ENCODE results near the gene RAB29.
"Not testable (repeated sequence)": the region's sequence is repeated elsewhere in the genome, so short reads cannot be mapped to it uniquely, and the experiment has no call there.

The RAB29 gene, protein sequence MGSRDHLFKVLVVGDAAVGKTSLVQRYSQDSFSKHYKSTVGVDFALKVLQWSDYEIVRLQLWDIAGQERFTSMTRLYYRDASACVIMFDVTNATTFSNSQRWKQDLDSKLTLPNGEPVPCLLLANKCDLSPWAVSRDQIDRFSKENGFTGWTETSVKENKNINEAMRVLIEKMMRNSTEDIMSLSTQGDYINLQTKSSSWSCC

GRCh38 chr1:205775015-205775716, at the start of gene RAB29:
Gene RAB29 (minus strand): TSS chr1:205775482. CDS start chr1:205774956, 526 bp downstream.
- TF ChIP-seq CTCF (IDR thresholded peaks at IDR 0.05; ENCODE audit: insufficient read depth, low read length, poor library complexity, severe bottlenecking) = no peak
- TF ChIP-seq EZH2phosphoT487 (conservative IDR thresholded peaks at IDR 0.05; ENCODE audit: low read length) = no peak
- Histone ChIP-seq H3K9me2 (replicated peaks; ENCODE audit: insufficient read depth, low read length) (no peaks in the 10 kb centered on the region), H3K4me3 (ENCODE audit: insufficient read depth, low read length, poor library complexity, severe bottlenecking) (peak within 1 kb of the TSS; percentile 82), H3K79me2 (ENCODE audit: insufficient read depth, low read length) (no peaks in the 10 kb centered on the region), H4K20me1 (ENCODE audit: low read depth, low read length) (no peaks in the 10 kb centered on the region), H3K9me3 (ENCODE audit: insufficient read depth, low read length) (no peaks in the 10 kb centered on the region), H3K9ac (ENCODE audit: low read length) (peak within 1 kb of the TSS; percentile 71), H3F3A (ENCODE audit: insufficient read depth) (no peaks in the 10 kb centered on the region), H3K27me3 (ENCODE audit: low read length) (no peaks in the 10 kb centered on the region), H3K4me2 (ENCODE audit: low read depth, low read length, poor library complexity, severe bottlenecking) (peak within 1 kb of the TSS; percentile 68), H3K36me3 (ENCODE audit: low read length) (no peaks in the 10 kb centered on the region), H3K27ac (ENCODE audit: low read depth, low read length) (peak within 1 kb of the TSS; percentile 21; the same call in 1 of the 2 replicates), H2AFZ (ENCODE audit: low read depth, low read length, severe bottlenecking) (peak within 1 kb of the TSS; percentile 68)

DNA sequence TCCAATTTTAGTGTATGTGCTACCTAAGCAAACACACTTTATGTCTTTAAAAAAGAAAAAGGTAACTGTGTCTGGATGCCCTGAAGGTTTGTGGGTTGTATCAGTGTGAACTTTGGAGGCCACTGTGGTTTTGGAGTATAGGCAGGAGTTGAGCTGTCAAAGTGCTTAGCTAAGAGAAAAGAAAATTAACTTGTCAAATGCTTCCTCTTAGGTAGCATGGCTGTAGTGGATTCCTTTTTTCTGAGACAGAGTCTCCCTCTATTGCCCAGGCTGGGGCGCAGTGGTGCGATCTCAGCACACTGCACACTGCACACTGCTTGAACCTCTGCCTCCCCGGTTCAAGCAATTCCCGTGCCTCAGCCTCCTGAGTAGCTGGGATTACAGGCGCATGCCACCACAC, 48.9 kb upstream of the RAB29 start:
- H3K36me3 ChIP-seq (ENCODE audit: low read length) = no peaks in the 10 kb centered on the region
- no peak overlapping the region for H2AFZ ChIP-seq (ENCODE audit: low read depth, low read length, severe bottlenecking)
- H3K4me2 ChIP-seq (ENCODE audit: low read depth, low read length, poor library complexity, severe bottlenecking) = peak overlapping the region; percentile 78
- H3K27ac ChIP-seq (ENCODE audit: low read depth, low read length) = peak overlapping the region; percentile 92
- peak overlapping the region; percentile 42 for H3K4me3 ChIP-seq (ENCODE audit: insufficient read depth, low read length, poor library complexity, severe bottlenecking)
- H3K9ac ChIP-seq (ENCODE audit: low read length) = peak overlapping the region; percentile 23; the same call in 1 of the 2 replicates
- H3K9me3 ChIP-seq (ENCODE audit: insufficient read depth, low read length) = no peaks in the 10 kb centered on the region
- peaks cover 16% of the 10 kb centered on the region for H3F3A ChIP-seq (ENCODE audit: insufficient read depth)
- no peaks in the 10 kb centered on the region for H4K20me1 ChIP-seq (ENCODE audit: low read depth, low read length)
- H3K27me3 ChIP-seq (ENCODE audit: low read length) = no peaks in the 10 kb centered on the region
- no peaks in the 10 kb centered on the region for H3K9me2 ChIP-seq (replicated peaks; ENCODE audit: insufficient read depth, low read length)
- no peaks in the 10 kb centered on the region for H3K79me2 ChIP-seq (ENCODE audit: insufficient read depth, low read length)
- TF ChIP-seq EZH2phosphoT487 (conservative IDR thresholded peaks at IDR 0.05; ENCODE audit: low read length) (no peak), CTCF (IDR thresholded peaks at IDR 0.05; ENCODE audit: insufficient read depth, low read length, poor library complexity, severe bottlenecking) (no peak)

- H3K9me3 ChIP-seq (ENCODE audit: insufficient read depth, low read length); H4K20me1 ChIP-seq (ENCODE audit: low read depth, low read length); H3K36me3 ChIP-seq (ENCODE audit: low read length); H3K27me3 ChIP-seq (ENCODE audit: low read length); H3K9me2 ChIP-seq (replicated peaks; ENCODE audit: insufficient read depth, low read length); H3K79me2 ChIP-seq (ENCODE audit: insufficient read depth, low read length); H2AFZ ChIP-seq (ENCODE audit: low read depth, low read length, severe bottlenecking): not testable (repeated sequence)
- peak overlapping the region; percentile 92 for H3K27ac ChIP-seq (ENCODE audit: low read depth, low read length)
- peak overlapping the region; percentile 78 for H3K4me2 ChIP-seq (ENCODE audit: low read depth, low read length, poor library complexity, severe bottlenecking)
- H3K9ac ChIP-seq (ENCODE audit: low read length) = peak overlapping the region; percentile 23; the same call in 1 of the 2 replicates
- H3F3A ChIP-seq (ENCODE audit: insufficient read depth) = peaks cover 16% of the 10 kb centered on the region
- peak overlapping the region; percentile 42 for H3K4me3 ChIP-seq (ENCODE audit: insufficient read depth, low read length, poor library complexity, severe bottlenecking)
These were observed 48.0 kb upstream of the RAB29 start for GRCh38 chr1:205823260-205823659.

- Histone ChIP-seq H2AFZ (ENCODE audit: low read depth, low read length, severe bottlenecking) (no peak overlapping the region), H3K9ac (ENCODE audit: low read length) (no peak overlapping the region), H3K36me3 (ENCODE audit: low read length) (no peaks in the 10 kb centered on the region), H4K20me1 (ENCODE audit: low read depth, low read length) (no peaks in the 10 kb centered on the region), H3K27ac (ENCODE audit: low read depth, low read length) (peak overlapping the region; percentile 92), H3K9me3 (ENCODE audit: insufficient read depth, low read length) (no peaks in the 10 kb centered on the region), H3K27me3 (ENCODE audit: low read length) (no peaks in the 10 kb centered on the region), H3F3A (ENCODE audit: insufficient read depth) (peaks cover 16% of the 10 kb centered on the region), H3K4me3 (ENCODE audit: insufficient read depth, low read length, poor library complexity, severe bottlenecking) (no peak overlapping the region), H3K4me2 (ENCODE audit: low read depth, low read length, poor library complexity, severe bottlenecking) (peak overlapping the region; percentile 78), H3K79me2 (ENCODE audit: insufficient read depth, low read length) (no peaks in the 10 kb centered on the region), H3K9me2 (replicated peaks; ENCODE audit: insufficient read depth, low read length) (no peaks in the 10 kb centered on the region)
- TF ChIP-seq CTCF (IDR thresholded peaks at IDR 0.05; ENCODE audit: insufficient read depth, low read length, poor library complexity, severe bottlenecking) (no peak), EZH2phosphoT487 (conservative IDR thresholded peaks at IDR 0.05; ENCODE audit: low read length) (no peak)
These were observed 47.1 kb upstream of the RAB29 start for GRCh38 chr1:205822397-205822796.
